ENCODE measurements around the gene CTIF. TPM values are rescaled to one million over a fixed set of nuclear protein-coding genes. Genes with fewer than 3 reads are reported as not detected.
A peak's percentile ranks its signal among the peaks of the same experiment; 100 is the strongest.

Gene CTIF
- total and polyA plus RNA-seq, 10 donors: 5.2 to 39.2 (median 18.5) TPM

DNA sequence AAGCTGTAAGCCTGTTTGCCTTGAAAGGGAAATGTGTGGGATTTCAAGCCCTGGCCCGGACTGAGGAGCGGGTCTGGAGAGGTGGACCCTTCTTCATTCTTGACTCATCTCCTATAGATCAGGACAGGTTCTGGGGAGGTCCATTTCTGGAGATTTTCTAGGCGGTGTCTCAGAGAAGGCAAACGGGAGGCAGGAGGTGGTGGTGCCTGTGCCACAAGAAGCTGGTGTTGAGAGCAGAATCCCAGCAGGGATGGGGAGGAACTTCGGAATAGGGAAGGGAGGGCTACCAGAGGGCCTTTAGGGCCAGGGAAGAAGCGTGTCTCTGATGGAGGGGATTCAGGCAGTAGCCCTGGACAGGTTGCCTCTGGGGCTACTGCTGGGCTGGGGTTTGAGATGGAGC lies 93.0 kb downstream of the CTIF start:
- peaks cover 0 to 18% (median 0%) of the 10 kb centered on the region in 6 donors for H3K36me3 ChIP-seq
- no peak overlapping the region for H3K27ac ChIP-seq
- 90 to 96% (median 92%) methylated on average over 6 of the region's 6 CpGs for WGBS, 5 donors
- peaks cover 0 to 15% (median 0%) of the 10 kb centered on the region in 6 donors for H3K4me1 ChIP-seq
- intact Hi-C loops (cut with DNase I; ENCODE audit: low total_unique reads): no loop called here
- DNase-seq: no peak
- H3K9me3 ChIP-seq: no peaks in the 10 kb centered on the region
- TF ChIP-seq POLR2AphosphoS5 (IDR thresholded peaks at IDR 0.05) (no peak), POLR2A (IDR thresholded peaks at IDR 0.05) (no peak)
- TF ChIP-seq, protein P1, sequence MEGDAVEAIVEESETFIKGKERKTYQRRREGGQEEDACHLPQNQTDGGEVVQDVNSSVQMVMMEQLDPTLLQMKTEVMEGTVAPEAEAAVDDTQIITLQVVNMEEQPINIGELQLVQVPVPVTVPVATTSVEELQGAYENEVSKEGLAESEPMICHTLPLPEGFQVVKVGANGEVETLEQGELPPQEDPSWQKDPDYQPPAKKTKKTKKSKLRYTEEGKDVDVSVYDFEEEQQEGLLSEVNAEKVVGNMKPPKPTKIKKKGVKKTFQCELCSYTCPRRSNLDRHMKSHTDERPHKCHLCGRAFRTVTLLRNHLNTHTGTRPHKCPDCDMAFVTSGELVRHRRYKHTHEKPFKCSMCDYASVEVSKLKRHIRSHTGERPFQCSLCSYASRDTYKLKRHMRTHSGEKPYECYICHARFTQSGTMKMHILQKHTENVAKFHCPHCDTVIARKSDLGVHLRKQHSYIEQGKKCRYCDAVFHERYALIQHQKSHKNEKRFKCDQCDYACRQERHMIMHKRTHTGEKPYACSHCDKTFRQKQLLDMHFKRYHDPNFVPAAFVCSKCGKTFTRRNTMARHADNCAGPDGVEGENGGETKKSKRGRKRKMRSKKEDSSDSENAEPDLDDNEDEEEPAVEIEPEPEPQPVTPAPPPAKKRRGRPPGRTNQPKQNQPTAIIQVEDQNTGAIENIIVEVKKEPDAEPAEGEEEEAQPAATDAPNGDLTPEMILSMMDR (IDR thresholded peaks at IDR 0.05 in 8 of 11, conservative IDR thresholded peaks at IDR 0.05 in 3 of 11): no peak
- no peaks in the 10 kb centered on the region for H3K27me3 ChIP-seq (replicated peaks in 1 of 7)
- H3K4me3 ChIP-seq: no peak overlapping the region

DNA sequence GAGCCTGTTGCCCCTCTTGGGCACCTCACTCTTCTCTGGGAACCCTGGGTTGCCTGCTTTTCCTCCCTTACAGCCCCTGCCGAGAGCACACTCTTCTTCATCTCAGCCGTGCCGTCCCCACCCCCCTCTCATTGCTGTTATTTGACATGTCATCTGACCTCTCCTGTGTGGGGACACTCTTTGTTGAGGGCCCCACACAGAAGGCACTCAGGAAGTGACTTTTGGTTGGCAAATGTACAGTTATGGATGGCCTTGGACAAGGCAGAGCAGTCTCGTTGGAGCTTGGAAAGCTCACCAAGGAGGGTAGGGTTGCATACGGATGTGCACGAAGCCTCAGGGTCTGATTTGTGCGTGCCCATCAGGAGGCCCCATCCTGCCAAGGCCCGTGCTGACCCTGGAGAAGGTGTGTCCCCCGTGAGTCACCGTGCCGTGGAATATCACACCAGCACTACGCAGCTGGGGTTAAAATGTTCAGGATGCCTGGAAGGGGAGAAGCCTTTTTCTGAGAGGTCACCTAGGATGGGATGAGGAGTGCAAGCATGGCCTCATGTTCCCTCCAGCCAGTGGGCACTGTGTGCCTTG lies 93.9 kb downstream of the CTIF start:
- WGBS, 5 donors: 76 to 86% (median 83%) methylated on average over 3 to 12 of the region's 12 CpGs

DNA sequence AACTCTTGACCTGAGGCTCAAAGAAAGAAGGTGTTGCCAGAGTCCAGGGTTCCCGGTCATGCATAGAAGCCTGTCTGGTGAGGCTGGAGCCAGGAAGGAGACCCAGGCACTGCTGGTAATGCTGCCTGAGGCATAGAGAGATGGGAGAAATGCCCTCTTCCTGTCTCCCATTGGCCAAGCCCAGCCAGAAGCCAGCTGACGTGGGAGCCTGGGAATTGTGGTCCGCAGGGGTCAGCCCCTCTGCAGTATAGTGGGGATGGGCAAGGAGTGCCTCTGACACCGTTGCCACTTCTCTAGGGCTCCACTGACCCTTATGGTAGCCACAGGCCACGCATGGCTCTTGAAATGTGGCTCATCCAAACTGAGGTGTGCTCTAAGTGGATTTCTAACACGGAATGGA lies 95.7 kb downstream of the CTIF start:
- Histone ChIP-seq H3K27me3 (replicated peaks in 1 of 7) (no peaks in the 10 kb centered on the region), H3K9me3 (no peaks in the 10 kb centered on the region), H3K27ac (no peak overlapping the region), H3K4me1 (peaks cover 0 to 7% (median 0%) of the 10 kb centered on the region in 6 donors), H3K4me3 (no peak overlapping the region), H3K36me3 (peaks cover 0 to 33% (median 0%) of the 10 kb centered on the region in 6 donors)
- WGBS, 5 donors: 88 to 96% (median 92%) methylated on average over 5 to 6 of the region's 6 CpGs
- TF ChIP-seq, protein P1 (IDR thresholded peaks at IDR 0.05 in 8 of 11, conservative IDR thresholded peaks at IDR 0.05 in 3 of 11): no peak
- TF ChIP-seq POLR2AphosphoS5 (IDR thresholded peaks at IDR 0.05) (no peak), POLR2A (IDR thresholded peaks at IDR 0.05) (no peak)
- intact Hi-C loops (cut with DNase I; ENCODE audit: low total_unique reads): no loop called here
- DNase-seq: no peak

More for the DNA sequence above, 93.9 kb downstream of the CTIF start:
- no peak overlapping the region for H3K27ac ChIP-seq
- no peak overlapping the region for H3K4me3 ChIP-seq
- peak; percentile 47 for DNase-seq
- no peaks in the 10 kb centered on the region for H3K9me3 ChIP-seq
- H3K27me3 ChIP-seq (replicated peaks in 1 of 7): no peaks in the 10 kb centered on the region
- peaks cover 0 to 27% (median 0%) of the 10 kb centered on the region in 6 donors for H3K36me3 ChIP-seq
- H3K4me1 ChIP-seq: peaks cover 0 to 15% (median 0%) of the 10 kb centered on the region in 6 donors
- intact Hi-C loops (cut with DNase I; ENCODE audit: low total_unique reads): no loop called here
- no peak for TF ChIP-seq POLR2AphosphoS5 (IDR thresholded peaks at IDR 0.05)
- TF ChIP-seq, protein P1 (IDR thresholded peaks at IDR 0.05 in 8 of 11, conservative IDR thresholded peaks at IDR 0.05 in 3 of 11): no peak
- TF ChIP-seq POLR2A (IDR thresholded peaks at IDR 0.05): no peak

DNA sequence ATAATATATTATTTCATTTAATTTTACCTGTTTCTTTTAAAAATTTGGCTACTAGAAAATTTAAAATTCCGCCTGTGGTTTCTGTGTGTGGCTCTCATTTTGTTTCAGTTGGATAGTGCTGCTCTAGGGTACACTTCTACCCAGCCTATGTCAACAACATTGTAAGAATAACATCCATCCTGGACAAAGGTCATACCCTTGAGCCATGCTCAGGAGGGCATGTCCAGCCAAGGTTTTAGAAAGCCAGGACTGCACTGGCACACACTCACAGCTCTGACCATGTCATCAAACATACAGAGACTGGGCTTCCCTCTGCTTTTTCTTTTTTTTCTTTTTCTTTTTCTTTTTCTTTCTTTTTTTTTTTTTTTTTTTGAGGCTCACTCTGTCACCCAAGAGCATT lies 96.1 kb downstream of the CTIF start:
- peaks cover 0 to 2% (median 0%) of the 10 kb centered on the region in 6 donors for H3K4me1 ChIP-seq
- no peak overlapping the region for H3K27ac ChIP-seq
- intact Hi-C loops (cut with DNase I; ENCODE audit: low total_unique reads): no loop called here
- no peaks in the 10 kb centered on the region for H3K9me3 ChIP-seq
- no peak overlapping the region for H3K4me3 ChIP-seq
- peaks cover 0 to 37% (median 0%) of the 10 kb centered on the region in 6 donors for H3K36me3 ChIP-seq
- DNase-seq: no peak
- H3K27me3 ChIP-seq (replicated peaks in 1 of 7): no peaks in the 10 kb centered on the region
- TF ChIP-seq, protein P1 (IDR thresholded peaks at IDR 0.05 in 8 of 11, conservative IDR thresholded peaks at IDR 0.05 in 3 of 11): no peak
- 92 to 100% (median 93%) methylated on average over 1 of the region's 1 CpG for whole genome bisulfite sequencing, 5 donors
